GM12891 (cell line): ENCODE measurements around the gene TRIM47.
A peak's percentile ranks its signal among the peaks of the same experiment; 100 is the strongest.

Experiments
- DNase-seq: peaks from one replicate; pipeline ENCODE4 v3.0.0; 2011; ENCODE audit warnings: low spot score; ENCODE audit not compliant: insufficient read length
- FAIRE-seq: peaks from 2 replicates; lab custom pipeline; 2011; peaks lifted over from hg19 to GRCh38; lab: Jason Lieb, UNC
- PAX5 ChIP-seq: IDR thresholded peaks from 2 replicates; pipeline ENCODE4 v1.6.1; 2011; ENCODE audit warnings: low read length, moderate library complexity, mild to moderate bottlenecking; ENCODE audit not compliant: insufficient read depth, severe bottlenecking
- POLR2A ChIP-seq: IDR thresholded peaks from 2 replicates; pipeline ENCODE4 v1.6.1; 2011; ENCODE audit warnings: low read depth, low read length, control low read depth
- POLR2AphosphoS5 ChIP-seq: IDR thresholded peaks from 2 replicates; pipeline ENCODE4 v1.6.1; 2011; ENCODE audit warnings: low read depth, low read length, control low read depth
- POU2F2 ChIP-seq: IDR thresholded peaks from 2 replicates; pipeline ENCODE4 v1.6.1; 2011; ENCODE audit warnings: low read depth, mild to moderate bottlenecking, control low read depth, low read length, moderate library complexity
- SPI1 ChIP-seq: IDR thresholded peaks from 2 replicates; pipeline ENCODE4 v1.6.1; 2011; ENCODE audit warnings: low read depth, low read length, control low read depth
- TAF1 ChIP-seq: IDR thresholded peaks from 2 replicates; pipeline ENCODE4 v1.6.1; 2011; ENCODE audit warnings: low read depth, low read length, control low read depth

The TRIM47 gene

GRCh38 chr17:75899353-75899752, 21.0 kb upstream of the TRIM47 start:
- TF ChIP-seq TAF1 (no peak), PAX5 (no peak), POU2F2 (no peak), SPI1 (no peak), POLR2A (no peak), POLR2AphosphoS5 (no peak)
- DNase-seq (no peak), FAIRE-seq (no peak)

GRCh38 chr17:75898791-75899190, 20.4 kb upstream of the TRIM47 start:
- no peak for DNase-seq
- no peak for TF ChIP-seq POLR2AphosphoS5
- TF ChIP-seq SPI1 = no peak
- no peak for TF ChIP-seq TAF1
- no peak for TF ChIP-seq POLR2A
- TF ChIP-seq POU2F2 = no peak
- TF ChIP-seq PAX5 = no peak

GRCh38 chr17:75898065-75898464, 19.7 kb upstream of the TRIM47 start:
- FAIRE-seq (no peak), DNase-seq (no peak)

More at GRCh38 chr17:75898791-75899190, 20.4 kb upstream of the TRIM47 start:
- no peak for FAIRE-seq

GRCh38 chr17:75897160-75898019, 19.0 kb upstream of the TRIM47 start:
- TF ChIP-seq POLR2AphosphoS5 (no peak), TAF1 (no peak), PAX5 (no peak), POLR2A (no peak), SPI1 (no peak), POU2F2 (no peak)
- DNase-seq (no peak), FAIRE-seq (no peak)

More at GRCh38 chr17:75898065-75898464, 19.7 kb upstream of the TRIM47 start:
- TF ChIP-seq TAF1 = no peak
- no peak for TF ChIP-seq PAX5
- no peak for TF ChIP-seq POLR2A
- TF ChIP-seq SPI1 = no peak

GRCh38 chr17:75896415-75897159, 18.2 kb upstream of the TRIM47 start, which contains the start of gene TRIM65:
TSS of gene TRIM65 (minus strand) at chr17:75896951. CDS start at chr17:75896937, 14 bp downstream.
- DNase-seq (peak; percentile 94), FAIRE-seq (peak; percentile 93)
- TF ChIP-seq SPI1 (no peak), POU2F2 (no peak), TAF1 (peak; percentile 65), PAX5 (no peak), POLR2AphosphoS5 (peak; percentile 74; the same call in 1 of the 2 replicates), POLR2A (peak; percentile 57; the same call in 1 of the 2 replicates)

- peak; percentile 86 for FAIRE-seq
- TF ChIP-seq POLR2A (no peak), TAF1 (no peak), PAX5 (no peak), SPI1 (no peak), POLR2AphosphoS5 (no peak)
- no peak for DNase-seq
These were observed 17.2 kb upstream of the TRIM47 start for GRCh38 chr17:75895370-75896155.

- no peak for DNase-seq
- TF ChIP-seq TAF1 (no peak), SPI1 (no peak), POLR2A (no peak), PAX5 (no peak), POU2F2 (no peak), POLR2AphosphoS5 (no peak)
- no peak for FAIRE-seq
These were observed 15.8 kb upstream of the TRIM47 start for GRCh38 chr17:75894049-75894733.

- no peak for FAIRE-seq
- TF ChIP-seq PAX5 (no peak), POLR2A (no peak), POLR2AphosphoS5 (no peak), POU2F2 (no peak), TAF1 (no peak), SPI1 (no peak)
- DNase-seq = no peak
These were observed 15.1 kb upstream of the TRIM47 start for GRCh38 chr17:75893305-75894048.
